ENCODE results near the gene NUFIP2. TPM values are rescaled to one million over a fixed set of nuclear protein-coding genes. Genes with fewer than 3 reads are reported as not detected.
A peak's percentile ranks its signal among the peaks of the same experiment; 100 is the strongest.
"Not testable (repeated sequence)": the region's sequence is repeated elsewhere in the genome, so short reads cannot be mapped to it uniquely, and the experiment has no call there.

Gene NUFIP2
- 27.5 TPM for polyA plus RNA-seq (2013, experiment 1 of 2)
- 29.5 TPM for polyA plus RNA-seq (2013, experiment 2 of 2)

- peak; percentile 97 for DNase-seq (ENCODE audit: low spot score)
- H3K9me3 ChIP-seq (replicated peaks in 1 of 2; ENCODE audit: control insufficient read depth in 2 of 2, insufficient read depth in 1 of 2, low read depth in 1 of 2, low read length in 2 of 2), result peaks cover 0 to 11% of the 10 kb centered on the region in 2 donors
- peak within 1 kb of the TSS; percentile 99 for H3K18ac ChIP-seq (ENCODE audit: low read length)
- peak within 1 kb of the TSS; percentile 89 to 96 for H3K4me3 ChIP-seq (ENCODE audit: low read length in 2 of 2)
- no peaks in the 10 kb centered on the region for H3K27me3 ChIP-seq (ENCODE audit: control insufficient read depth in 3 of 3, insufficient read depth in 3 of 3, low read depth in 1 of 3, low read length in 3 of 3)
- H3K14ac ChIP-seq (ENCODE audit: low read length), result peak within 1 kb of the TSS; percentile 95
- H2BK5ac ChIP-seq (ENCODE audit: low read length), result peak within 1 kb of the TSS; percentile 100
- H2BK120ac ChIP-seq (ENCODE audit: low read depth, low read length), result peak within 1 kb of the TSS; percentile 94
- H3K23ac ChIP-seq (ENCODE audit: low read depth, low read length, poor library complexity), result peak within 1 kb of the TSS; percentile 98
- H4K91ac ChIP-seq (ENCODE audit: low read depth, low read length, poor library complexity), result no peak within 1 kb of the TSS
- no CpG with 5 or more reads among the region's 31 CpGs for WGBS, 2 donors (ENCODE audit: extremely low coverage in 2 of 2, insufficient read length in 2 of 2, insufficient replicate concordance in 1 of 2)
- no peak within 1 kb of the TSS for H4K8ac ChIP-seq (ENCODE audit: low read depth, low read length)
- peak within 1 kb of the TSS; percentile 76 for H3K4ac ChIP-seq (ENCODE audit: low read length)
- H3K36me3 ChIP-seq (replicated peaks in 1 of 2; ENCODE audit: control insufficient read depth in 2 of 2, insufficient read depth in 2 of 2, low read length in 2 of 2), result peaks cover 2 to 19% of the 10 kb centered on the region in 2 donors
- no peaks in the 10 kb centered on the region for H3K79me1 ChIP-seq (ENCODE audit: low read depth, low read length)
- H3K9ac ChIP-seq (ENCODE audit: low read depth, low read length, poor library complexity), result peak within 1 kb of the TSS; percentile 95
- peak within 1 kb of the TSS; percentile 97 for H2AK5ac ChIP-seq (ENCODE audit: low read depth, low read length)
- peak within 1 kb of the TSS; percentile 76 for H2AFZ ChIP-seq (ENCODE audit: low read length)
- peaks cover 1 to 7% of the 10 kb centered on the region in 2 donors for H3K4me1 ChIP-seq (ENCODE audit: control insufficient read depth in 2 of 2, insufficient read depth in 1 of 2, low read depth in 1 of 2, low read length in 2 of 2)
- H3K4me2 ChIP-seq (ENCODE audit: insufficient read depth, low read length, poor library complexity, severe bottlenecking), result peak within 1 kb of the TSS; percentile 95
- peak within 1 kb of the TSS; percentile 99 for H3K27ac ChIP-seq (replicated peaks; ENCODE audit: low read length)
- no peak within 1 kb of the TSS for H2BK15ac ChIP-seq (ENCODE audit: low read length)
- H2BK12ac ChIP-seq (ENCODE audit: low read length), result peak within 1 kb of the TSS; percentile 65
Measured at GRCh38 chr17:29293890-29294579, at the start of gene NUFIP2. NUFIP2 (minus strand) TSS chr17:29294148; CDS start chr17:29294059, 89 bp downstream.

GRCh38 chr17:29342158-29342765 is 48.3 kb upstream of the NUFIP2 start:
- no peak overlapping the region for H2BK120ac ChIP-seq (ENCODE audit: low read depth, low read length)
- no peak overlapping the region for H3K4me2 ChIP-seq (ENCODE audit: insufficient read depth, low read length, poor library complexity, severe bottlenecking)
- no peak for DNase-seq (ENCODE audit: low spot score)
- no peak overlapping the region for H2BK12ac ChIP-seq (ENCODE audit: low read length)
- no peak overlapping the region for H3K4me3 ChIP-seq (ENCODE audit: low read length in 2 of 2)
- WGBS, 2 donors (ENCODE audit: extremely low coverage in 2 of 2, insufficient read length in 2 of 2, insufficient replicate concordance in 1 of 2), result no CpG with 5 or more reads among the region's 11 CpGs
- H3K18ac ChIP-seq (ENCODE audit: low read length), result no peak overlapping the region
- H3K23ac ChIP-seq (ENCODE audit: low read depth, low read length, poor library complexity), result no peak overlapping the region
- H3K27me3 ChIP-seq (ENCODE audit: control insufficient read depth in 3 of 3, insufficient read depth in 3 of 3, low read depth in 1 of 3, low read length in 3 of 3), result no peaks in the 10 kb centered on the region
- H4K8ac ChIP-seq (ENCODE audit: low read depth, low read length), result no peak overlapping the region
- no peak overlapping the region for H3K14ac ChIP-seq (ENCODE audit: low read length)
- H3K79me1 ChIP-seq (ENCODE audit: low read depth, low read length), result no peaks in the 10 kb centered on the region
- no peak overlapping the region for H2BK5ac ChIP-seq (ENCODE audit: low read length)
- H3K4me1 ChIP-seq (ENCODE audit: control insufficient read depth in 2 of 2, insufficient read depth in 1 of 2, low read depth in 1 of 2, low read length in 2 of 2), result no peaks in the 10 kb centered on the region
- H3K4ac ChIP-seq (ENCODE audit: low read length), result no peak overlapping the region
- H2AFZ ChIP-seq (ENCODE audit: low read length), result no peak overlapping the region
- no peak overlapping the region for H3K9ac ChIP-seq (ENCODE audit: low read depth, low read length, poor library complexity)
- H2BK15ac ChIP-seq (ENCODE audit: low read length), result no peak overlapping the region
- H3K27ac ChIP-seq (replicated peaks; ENCODE audit: low read length), result no peak overlapping the region
- H2AK5ac ChIP-seq (ENCODE audit: low read depth, low read length), result no peak overlapping the region
- H3K9me3 ChIP-seq (replicated peaks in 1 of 2; ENCODE audit: control insufficient read depth in 2 of 2, insufficient read depth in 1 of 2, low read depth in 1 of 2, low read length in 2 of 2), result no peaks in the 10 kb centered on the region
- no peaks in the 10 kb centered on the region for H3K36me3 ChIP-seq (replicated peaks in 1 of 2; ENCODE audit: control insufficient read depth in 2 of 2, insufficient read depth in 2 of 2, low read length in 2 of 2)
- no peak overlapping the region for H4K91ac ChIP-seq (ENCODE audit: low read depth, low read length, poor library complexity)

DNA sequence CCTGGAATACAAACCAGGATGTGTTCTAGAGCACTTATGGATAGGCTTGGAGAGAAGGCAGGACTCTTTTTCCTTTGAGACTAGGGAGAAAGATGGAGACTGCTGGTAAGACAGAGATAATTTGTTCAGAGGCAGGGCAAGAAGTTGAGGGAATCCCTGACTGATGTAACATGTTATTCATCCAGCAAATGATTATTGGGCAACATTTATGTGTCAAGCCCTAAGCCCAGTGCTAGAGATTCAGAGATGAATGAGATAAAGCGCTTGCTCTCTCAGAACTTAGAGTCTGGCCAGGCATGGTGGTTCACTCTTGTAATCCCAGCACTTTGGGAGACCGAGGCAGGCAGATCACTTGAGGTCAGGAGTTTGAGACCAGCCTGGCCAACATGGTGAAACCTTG is 47.8 kb upstream of the NUFIP2 start:
- no CpG with 5 or more reads among the region's 2 CpGs for WGBS, 2 donors (ENCODE audit: extremely low coverage in 2 of 2, insufficient read length in 2 of 2, insufficient replicate concordance in 1 of 2)
- H3K4me3 ChIP-seq (ENCODE audit: low read length in 2 of 2), result no peak overlapping the region
- no peak overlapping the region for H4K8ac ChIP-seq (ENCODE audit: low read depth, low read length)
- no peak overlapping the region for H3K27ac ChIP-seq (replicated peaks; ENCODE audit: low read length)
- no peaks in the 10 kb centered on the region for H3K4me1 ChIP-seq (ENCODE audit: control insufficient read depth in 2 of 2, insufficient read depth in 1 of 2, low read depth in 1 of 2, low read length in 2 of 2)
- no peak overlapping the region for H2BK15ac ChIP-seq (ENCODE audit: low read length)
- H3K18ac ChIP-seq (ENCODE audit: low read length), result no peak overlapping the region
- no peak for DNase-seq (ENCODE audit: low spot score)
- no peak overlapping the region for H3K23ac ChIP-seq (ENCODE audit: low read depth, low read length, poor library complexity)
- H2BK12ac ChIP-seq (ENCODE audit: low read length), result no peak overlapping the region
- no peak overlapping the region for H4K91ac ChIP-seq (ENCODE audit: low read depth, low read length, poor library complexity)
- H3K4ac ChIP-seq (ENCODE audit: low read length), result no peak overlapping the region
- no peak overlapping the region for H2AK5ac ChIP-seq (ENCODE audit: low read depth, low read length)
- H3K4me2 ChIP-seq (ENCODE audit: insufficient read depth, low read length, poor library complexity, severe bottlenecking), result no peak overlapping the region
- H3K27me3 ChIP-seq (ENCODE audit: control insufficient read depth in 3 of 3, insufficient read depth in 3 of 3, low read depth in 1 of 3, low read length in 3 of 3), result no peaks in the 10 kb centered on the region
- no peaks in the 10 kb centered on the region for H3K36me3 ChIP-seq (replicated peaks in 1 of 2; ENCODE audit: control insufficient read depth in 2 of 2, insufficient read depth in 2 of 2, low read length in 2 of 2)
- no peak overlapping the region for H3K9ac ChIP-seq (ENCODE audit: low read depth, low read length, poor library complexity)
- no peaks in the 10 kb centered on the region for H3K79me1 ChIP-seq (ENCODE audit: low read depth, low read length)
- no peak overlapping the region for H2AFZ ChIP-seq (ENCODE audit: low read length)
- H2BK5ac ChIP-seq (ENCODE audit: low read length), result no peak overlapping the region
- no peak overlapping the region for H3K14ac ChIP-seq (ENCODE audit: low read length)
- H2BK120ac ChIP-seq (ENCODE audit: low read depth, low read length), result no peak overlapping the region
- H3K9me3 ChIP-seq (replicated peaks in 1 of 2; ENCODE audit: control insufficient read depth in 2 of 2, insufficient read depth in 1 of 2, low read depth in 1 of 2, low read length in 2 of 2), result no peaks in the 10 kb centered on the region

DNA sequence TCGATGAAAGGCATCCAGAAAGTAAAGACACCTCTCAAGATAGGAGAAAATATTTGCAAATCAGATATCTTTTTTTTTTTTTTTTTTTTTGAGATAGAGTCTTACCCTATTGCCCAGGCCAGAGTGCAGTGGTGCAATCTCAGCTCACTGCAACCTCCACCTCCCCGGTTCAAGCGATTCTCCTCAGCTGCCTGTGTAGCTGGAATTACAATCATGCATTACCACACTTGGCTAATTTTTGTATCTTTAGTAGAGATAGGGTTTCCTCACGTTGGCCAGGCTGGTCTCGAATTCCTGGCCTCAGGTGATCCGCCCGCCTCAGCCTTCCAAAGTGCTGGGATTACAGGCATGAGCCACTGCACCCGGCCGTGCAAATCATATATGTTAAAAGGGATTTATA is 45.1 kb upstream of the NUFIP2 start:
- not testable (repeated sequence) for H2BK120ac ChIP-seq (ENCODE audit: low read depth, low read length); H2BK5ac ChIP-seq (ENCODE audit: low read length); H2AFZ ChIP-seq (ENCODE audit: low read length); H3K79me1 ChIP-seq (ENCODE audit: low read depth, low read length); H3K27ac ChIP-seq (replicated peaks; ENCODE audit: low read length); H3K4me1 ChIP-seq (ENCODE audit: control insufficient read depth in 2 of 2, insufficient read depth in 1 of 2, low read depth in 1 of 2, low read length in 2 of 2); H3K4me3 ChIP-seq (ENCODE audit: low read length in 2 of 2); H3K9ac ChIP-seq (ENCODE audit: low read depth, low read length, poor library complexity); H4K8ac ChIP-seq (ENCODE audit: low read depth, low read length); H4K91ac ChIP-seq (ENCODE audit: low read depth, low read length, poor library complexity); H2AK5ac ChIP-seq (ENCODE audit: low read depth, low read length); H3K23ac ChIP-seq (ENCODE audit: low read depth, low read length, poor library complexity); H3K4me2 ChIP-seq (ENCODE audit: insufficient read depth, low read length, poor library complexity, severe bottlenecking); DNase-seq (ENCODE audit: low spot score); H3K27me3 ChIP-seq (ENCODE audit: control insufficient read depth in 3 of 3, insufficient read depth in 3 of 3, low read depth in 1 of 3, low read length in 3 of 3); H3K36me3 ChIP-seq (replicated peaks in 1 of 2; ENCODE audit: control insufficient read depth in 2 of 2, insufficient read depth in 2 of 2, low read length in 2 of 2); H3K9me3 ChIP-seq (replicated peaks in 1 of 2; ENCODE audit: control insufficient read depth in 2 of 2, insufficient read depth in 1 of 2, low read depth in 1 of 2, low read length in 2 of 2); H2BK12ac ChIP-seq (ENCODE audit: low read length); H3K18ac ChIP-seq (ENCODE audit: low read length); H2BK15ac ChIP-seq (ENCODE audit: low read length); H3K4ac ChIP-seq (ENCODE audit: low read length); H3K14ac ChIP-seq (ENCODE audit: low read length)
- WGBS, 2 donors (ENCODE audit: extremely low coverage in 2 of 2, insufficient read length in 2 of 2, insufficient replicate concordance in 1 of 2), result no CpG with 5 or more reads among the region's 9 CpGs

All from neuronal stem cell (in vitro differentiated cells).